ENCODE measurements around the gene TSPAN14.

The TSPAN14 gene

DNA sequence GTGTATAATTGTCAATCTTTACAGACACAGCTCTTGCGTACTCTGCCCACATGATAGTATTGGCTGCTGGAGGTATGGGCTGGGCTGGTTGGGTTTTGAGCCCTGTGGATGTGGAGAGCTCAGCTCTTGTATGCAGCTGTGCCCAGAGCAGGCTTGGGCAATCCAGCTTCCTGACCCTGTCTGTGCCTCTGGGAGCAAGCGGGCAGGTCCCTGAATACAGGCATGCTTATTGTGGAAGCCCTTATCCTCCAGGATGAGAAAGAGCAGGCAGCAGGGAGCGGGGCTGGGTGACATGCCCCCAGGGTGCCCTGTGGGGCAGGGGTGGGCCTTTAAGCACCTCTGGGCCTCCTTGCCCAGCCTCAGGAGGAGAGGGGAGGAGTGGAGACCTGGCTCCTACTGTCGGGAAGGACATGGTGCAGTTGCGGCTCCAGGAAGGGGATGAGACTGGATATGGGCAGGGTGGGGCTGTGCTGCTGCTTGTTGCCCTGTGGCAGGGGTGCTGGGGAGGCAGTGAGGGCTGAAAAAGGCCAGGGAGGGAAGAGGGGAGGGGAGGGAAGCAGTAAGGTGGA is 50.9 kb downstream of the TSPAN14 start:
- no peaks in the 10 kb centered on the region for H3F3A ChIP-seq (ENCODE audit: low read depth)
- H3K4me2 ChIP-seq (ENCODE audit: low read depth, low read length, poor library complexity, severe bottlenecking): no peak overlapping the region
- no peak for TF ChIP-seq CTCF (conservative IDR thresholded peaks at IDR 0.05; ENCODE audit: low read length)
- no peak overlapping the region for H3K9ac ChIP-seq (ENCODE audit: low read depth, low read length, poor library complexity, severe bottlenecking)
- peaks cover 25% of the 10 kb centered on the region; the same call in 1 of the 2 replicates for H3K79me2 ChIP-seq (ENCODE audit: insufficient read depth, low read length)
- H3K36me3 ChIP-seq (ENCODE audit: insufficient read depth, low read length): peaks cover 26% of the 10 kb centered on the region; the same call in 1 of the 2 replicates
- H4K20me1 ChIP-seq (ENCODE audit: insufficient read depth, low read length, poor library complexity, severe bottlenecking): peaks cover 4% of the 10 kb centered on the region
- H3K27me3 ChIP-seq (ENCODE audit: insufficient read depth, low read length, poor library complexity, severe bottlenecking): no peaks in the 10 kb centered on the region
- no peak overlapping the region for H2AFZ ChIP-seq (ENCODE audit: low read length)
- H3K9me3 ChIP-seq (ENCODE audit: insufficient read depth, low read depth, low read length): no peaks in the 10 kb centered on the region
- H3K4me3 ChIP-seq (ENCODE audit: low read length, poor library complexity, severe bottlenecking): no peak overlapping the region
- H3K4me1 ChIP-seq (ENCODE audit: insufficient read depth, low read length, poor library complexity, severe bottlenecking): peaks cover 4% of the 10 kb centered on the region
- H3K9me2 ChIP-seq (replicated peaks; ENCODE audit: low read depth, low read length): no peaks in the 10 kb centered on the region

DNA sequence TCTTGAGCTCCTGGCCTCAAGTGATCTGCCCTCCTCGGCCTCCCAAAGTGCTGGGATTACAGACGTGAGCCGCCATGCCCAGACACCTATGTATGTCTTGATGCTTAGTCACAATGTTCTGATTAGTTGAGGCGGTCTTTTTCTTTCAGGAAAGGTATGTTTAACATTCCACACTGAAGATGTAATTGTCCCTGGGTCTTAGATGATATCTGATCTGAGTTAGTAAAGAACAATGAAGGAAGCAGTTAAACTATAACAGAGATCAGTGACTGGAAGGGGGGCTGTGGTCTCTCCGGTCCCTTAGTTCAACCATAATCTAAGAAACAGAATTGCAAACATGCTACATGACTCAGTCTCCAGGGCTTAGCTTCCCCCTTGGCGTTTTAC is 52.1 kb downstream of the TSPAN14 start:
- Histone ChIP-seq H3K79me2 (ENCODE audit: insufficient read depth, low read length) (peaks cover 17% of the 10 kb centered on the region; the same call in 1 of the 2 replicates), H2AFZ (ENCODE audit: low read length) (no peak overlapping the region), H3F3A (ENCODE audit: low read depth) (no peaks in the 10 kb centered on the region), H3K9ac (ENCODE audit: low read depth, low read length, poor library complexity, severe bottlenecking) (no peak overlapping the region), H3K4me3 (ENCODE audit: low read length, poor library complexity, severe bottlenecking) (no peak overlapping the region), H3K36me3 (ENCODE audit: insufficient read depth, low read length) (peaks cover 30% of the 10 kb centered on the region; the same call in 1 of the 2 replicates), H3K4me2 (ENCODE audit: low read depth, low read length, poor library complexity, severe bottlenecking) (no peak overlapping the region), H4K20me1 (ENCODE audit: insufficient read depth, low read length, poor library complexity, severe bottlenecking) (peaks cover 4% of the 10 kb centered on the region), H3K27me3 (ENCODE audit: insufficient read depth, low read length, poor library complexity, severe bottlenecking) (no peaks in the 10 kb centered on the region), H3K4me1 (ENCODE audit: insufficient read depth, low read length, poor library complexity, severe bottlenecking) (no peaks in the 10 kb centered on the region), H3K9me3 (ENCODE audit: insufficient read depth, low read depth, low read length) (no peaks in the 10 kb centered on the region), H3K9me2 (replicated peaks; ENCODE audit: low read depth, low read length) (no peaks in the 10 kb centered on the region)
- TF ChIP-seq EZH2phosphoT487 (IDR thresholded peaks at IDR 0.05; ENCODE audit: borderline replicate concordance) (no peak), CTCF (conservative IDR thresholded peaks at IDR 0.05; ENCODE audit: low read length) (no peak)

GRCh38 chr10:80506836-80507487 is 52.9 kb downstream of the TSPAN14 start:
- Histone ChIP-seq H3K4me3 (ENCODE audit: low read length, poor library complexity, severe bottlenecking) (no peak overlapping the region), H3F3A (ENCODE audit: low read depth) (no peaks in the 10 kb centered on the region), H3K4me1 (ENCODE audit: insufficient read depth, low read length, poor library complexity, severe bottlenecking) (no peaks in the 10 kb centered on the region), H3K27me3 (ENCODE audit: insufficient read depth, low read length, poor library complexity, severe bottlenecking) (no peaks in the 10 kb centered on the region), H3K4me2 (ENCODE audit: low read depth, low read length, poor library complexity, severe bottlenecking) (no peak overlapping the region), H4K20me1 (ENCODE audit: insufficient read depth, low read length, poor library complexity, severe bottlenecking) (peaks cover 4% of the 10 kb centered on the region), H3K36me3 (ENCODE audit: insufficient read depth, low read length) (peaks cover 34% of the 10 kb centered on the region; the same call in 1 of the 2 replicates), H3K79me2 (ENCODE audit: insufficient read depth, low read length) (peaks cover 9% of the 10 kb centered on the region; the same call in 1 of the 2 replicates), H3K9me3 (ENCODE audit: insufficient read depth, low read depth, low read length) (no peaks in the 10 kb centered on the region), H3K9ac (ENCODE audit: low read depth, low read length, poor library complexity, severe bottlenecking) (no peak overlapping the region), H2AFZ (ENCODE audit: low read length) (no peak overlapping the region), H3K9me2 (replicated peaks; ENCODE audit: low read depth, low read length) (no peaks in the 10 kb centered on the region)
- TF ChIP-seq EZH2phosphoT487 (IDR thresholded peaks at IDR 0.05; ENCODE audit: borderline replicate concordance) (no peak), CTCF (conservative IDR thresholded peaks at IDR 0.05; ENCODE audit: low read length) (no peak)
